B cell (primary cell): ENCODE results near the gene KIF16B.

Experiments
- EZH2 ChIP-seq: IDR thresholded peaks from 2 replicates; pipeline ENCODE4 v1.6.1; 2012; ENCODE audit warnings: borderline replicate concordance, low read depth, mild to moderate bottlenecking, moderate library complexity, low read length; ENCODE audit not compliant: insufficient read depth, poor library complexity, severe bottlenecking
- TF ChIP-seq, protein P1 (sequence below): fragments of 200-600 bp; IDR thresholded peaks from one replicate; pipeline ENCODE4 v1.8.0; 2022; ENCODE audit warnings: antibody characterized with exemption, mild to moderate bottlenecking

DNA sequence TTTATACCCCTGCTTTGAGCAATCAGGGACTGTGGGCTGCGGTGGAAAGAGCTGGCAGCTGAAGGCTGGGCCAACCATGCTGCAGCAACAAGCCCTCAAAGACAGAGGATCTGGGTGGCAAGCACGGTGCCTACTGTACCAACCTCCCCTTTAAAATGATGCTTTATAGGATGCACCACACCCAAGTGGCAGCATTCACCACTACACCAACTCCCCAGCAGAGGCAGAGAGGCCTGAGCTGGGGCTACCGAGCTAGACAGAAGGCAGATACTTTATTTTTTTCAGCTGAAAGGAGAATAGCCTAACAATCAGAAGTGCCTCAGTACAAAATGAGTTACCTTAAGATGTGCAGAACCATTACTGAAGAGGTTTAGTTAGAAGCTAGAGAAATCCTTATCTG, 31.4 kb downstream of the KIF16B start:
- TF ChIP-seq, protein P1, sequence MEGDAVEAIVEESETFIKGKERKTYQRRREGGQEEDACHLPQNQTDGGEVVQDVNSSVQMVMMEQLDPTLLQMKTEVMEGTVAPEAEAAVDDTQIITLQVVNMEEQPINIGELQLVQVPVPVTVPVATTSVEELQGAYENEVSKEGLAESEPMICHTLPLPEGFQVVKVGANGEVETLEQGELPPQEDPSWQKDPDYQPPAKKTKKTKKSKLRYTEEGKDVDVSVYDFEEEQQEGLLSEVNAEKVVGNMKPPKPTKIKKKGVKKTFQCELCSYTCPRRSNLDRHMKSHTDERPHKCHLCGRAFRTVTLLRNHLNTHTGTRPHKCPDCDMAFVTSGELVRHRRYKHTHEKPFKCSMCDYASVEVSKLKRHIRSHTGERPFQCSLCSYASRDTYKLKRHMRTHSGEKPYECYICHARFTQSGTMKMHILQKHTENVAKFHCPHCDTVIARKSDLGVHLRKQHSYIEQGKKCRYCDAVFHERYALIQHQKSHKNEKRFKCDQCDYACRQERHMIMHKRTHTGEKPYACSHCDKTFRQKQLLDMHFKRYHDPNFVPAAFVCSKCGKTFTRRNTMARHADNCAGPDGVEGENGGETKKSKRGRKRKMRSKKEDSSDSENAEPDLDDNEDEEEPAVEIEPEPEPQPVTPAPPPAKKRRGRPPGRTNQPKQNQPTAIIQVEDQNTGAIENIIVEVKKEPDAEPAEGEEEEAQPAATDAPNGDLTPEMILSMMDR, result no peak
- TF ChIP-seq EZH2, result no peak
